HG03097 (cell line): ENCODE data around the gene HDAC11.

ENCODE experiments used
- ATAC-seq: cut with Tn5 transposase; IDR thresholded peaks from one replicate; pipeline ENCODE4 v1.9.1; 2021; ENCODE audit not compliant: unreplicated experiment, low FRiP score

Gene HDAC11

DNA sequence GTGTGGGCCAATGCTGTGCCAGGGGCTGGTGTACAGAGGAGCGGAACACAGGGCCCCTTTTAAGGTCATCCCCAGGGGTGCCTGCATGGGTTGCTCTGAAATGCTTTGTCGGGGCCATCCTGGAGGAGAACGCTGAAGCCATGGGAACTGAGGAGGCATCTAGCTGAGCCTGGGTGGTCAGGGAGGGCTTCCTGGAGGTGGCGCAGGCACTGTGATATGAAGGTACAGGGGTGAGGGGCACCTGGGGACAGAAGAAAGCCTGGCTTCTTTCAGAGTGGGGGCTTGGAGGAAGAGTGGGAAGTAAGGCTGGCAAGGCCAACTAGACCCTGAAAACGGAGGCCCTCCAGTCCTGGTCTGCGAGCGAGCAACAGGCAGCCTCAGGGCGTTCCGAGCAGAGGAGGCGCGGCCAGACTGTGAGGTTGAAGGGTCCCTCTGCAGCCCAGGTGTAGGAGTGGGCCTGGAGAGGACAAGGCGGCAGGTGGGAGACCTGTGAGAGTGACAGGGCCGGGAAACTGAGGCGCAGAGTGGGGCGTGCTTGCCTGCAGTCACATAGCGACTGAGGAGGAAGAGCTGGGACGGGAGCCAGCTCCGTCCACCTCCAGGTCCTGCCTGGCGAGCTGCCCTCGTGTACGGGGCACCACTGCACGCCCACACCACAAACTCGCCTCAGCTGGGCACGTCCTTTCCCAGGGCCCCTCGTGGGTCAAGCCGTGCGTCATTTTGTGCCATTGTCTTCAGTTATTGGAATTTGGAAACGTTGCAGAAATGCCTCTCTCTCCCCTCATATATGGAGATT lies 72.9 kb downstream of the HDAC11 start:
- ATAC-seq: no peak

DNA sequence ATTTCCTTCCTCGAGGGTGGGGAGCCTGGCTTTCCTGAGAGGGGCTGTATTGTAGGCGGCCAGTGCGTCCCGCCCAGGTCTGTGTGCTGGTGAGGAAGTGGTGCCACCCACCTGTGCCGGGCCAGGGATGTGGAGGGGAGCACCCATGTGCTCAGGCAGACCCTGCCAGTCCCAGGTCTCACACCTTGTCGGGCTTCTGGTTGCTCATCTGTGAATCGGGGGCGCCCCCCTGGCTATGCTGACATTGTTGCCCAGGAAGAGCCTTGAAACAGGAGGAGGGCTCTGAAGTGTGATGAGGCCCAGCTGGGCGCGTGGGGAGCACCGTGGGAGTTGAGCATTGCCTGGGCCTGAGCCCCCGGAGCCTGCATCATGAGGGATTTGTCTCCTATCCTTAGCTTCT lies 73.6 kb downstream of the HDAC11 start:
- no peak for ATAC-seq

DNA sequence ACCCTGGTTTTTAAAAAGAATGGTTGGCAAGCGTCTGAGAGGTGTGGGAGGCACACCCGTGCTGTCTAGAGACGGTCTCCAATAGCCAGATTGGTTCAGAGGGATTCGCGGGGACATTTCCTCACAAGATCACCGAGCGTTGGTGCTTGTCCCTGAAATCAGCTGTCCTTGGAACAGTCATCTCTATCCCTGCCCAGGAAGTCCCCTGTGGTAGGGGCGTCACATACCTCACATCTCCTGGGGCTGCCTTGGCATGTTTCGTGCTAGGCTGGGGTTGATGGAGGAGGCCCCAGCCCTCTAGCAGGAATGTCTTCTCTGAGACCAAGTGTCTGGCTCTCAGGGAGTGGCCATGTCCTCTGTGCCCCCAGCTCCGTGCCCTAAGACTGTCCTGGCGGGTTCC lies 75.6 kb downstream of the HDAC11 start:
- no peak for ATAC-seq
